ENCODE data around the gene CELF3. TPM values are rescaled to one million over a fixed set of nuclear protein-coding genes. Genes with fewer than 3 reads are reported as not detected.
A peak's percentile ranks its signal among the peaks of the same experiment; 100 is the strongest.

The CELF3 gene
- total and polyA plus RNA-seq, 9 of the 15 experiments (the other 6 are each of a cell fraction or from before 2014, with no cell fraction given), result not detected

- no peak for TF ChIP-seq NEUROD1 (IDR thresholded peaks at IDR 0.05; ENCODE audit: borderline replicate concordance, low read depth, low read length, partially characterized antibody)
- no peak for TF ChIP-seq ZNF668 (CRISPR knock-in tag; IDR thresholded peaks at IDR 0.05)
- TF ChIP-seq DACH1 (IDR thresholded peaks at IDR 0.05; ENCODE audit: partially characterized antibody), result no peak
- TF ChIP-seq HIVEP1 (CRISPR knock-in tag; IDR thresholded peaks at IDR 0.05), result no peak
- TF ChIP-seq RERE (CRISPR knock-in tag; IDR thresholded peaks at IDR 0.05; ENCODE audit: borderline replicate concordance), result no peak
- no peak for TF ChIP-seq HEY1 (CRISPR knock-in tag; IDR thresholded peaks at IDR 0.05; ENCODE audit: borderline replicate concordance)
- no peak for TF ChIP-seq PCBP1 (IDR thresholded peaks at IDR 0.05; ENCODE audit: low read depth, low read length, poor library complexity, severe bottlenecking)
- no peak for TF ChIP-seq TRIM25 (IDR thresholded peaks at IDR 0.05; ENCODE audit: borderline replicate concordance)
- TF ChIP-seq ZNF263 (CRISPR knock-in tag; IDR thresholded peaks at IDR 0.05; ENCODE audit: borderline replicate concordance), result peak; percentile 90
- TF ChIP-seq ATF2 (CRISPR knock-in tag; IDR thresholded peaks at IDR 0.05), result no peak
- TF ChIP-seq NR2C2 (CRISPR knock-in tag; IDR thresholded peaks at IDR 0.05), result no peak
- TF ChIP-seq NR2C2 (tag; IDR thresholded peaks at IDR 0.05), result peak; percentile 43; the same call in 1 of the 2 replicates
- no peak for TF ChIP-seq CHCHD3 (CRISPR knock-in tag; IDR thresholded peaks at IDR 0.05)
- TF ChIP-seq HNRNPH1 (optimal IDR thresholded peaks at IDR 0.05; ENCODE audit: low read depth, low read length), result no peak
- TF ChIP-seq ZNF24 (IDR thresholded peaks at IDR 0.05), result no peak
- no peak for TF ChIP-seq GTF2E2 (tag; IDR thresholded peaks at IDR 0.05)
- TF ChIP-seq ZNF146 (CRISPR knock-in tag; IDR thresholded peaks at IDR 0.05; ENCODE audit: unreplicated experiment), result no peak
- peak; percentile 39; the same call in 1 of the 2 replicates for TF ChIP-seq ATF7 (IDR thresholded peaks at IDR 0.05)
- TF ChIP-seq EHMT2 (IDR thresholded peaks at IDR 0.05), result peak; percentile 95
- TF ChIP-seq DDX20 (tag; IDR thresholded peaks at IDR 0.05; ENCODE audit: low read depth), result no peak
These were observed 1.5 kb downstream of the CELF3 start (continued) for GRCh38 chr1:151714820-151715725.
